Mesenchymal stem cell (in vitro differentiated cells and primary cell): Measurements from ENCODE around the gene OMG.

Source experiments
- DNase-seq: peaks from one replicate; pipeline ENCODE4 v3.0.0-alpha.2; 2013
- H2AFZ ChIP-seq: one replicate; pipeline ENCODE4 v1.6.1; 2013; ENCODE audit warnings: low read depth, mild to moderate bottlenecking, control low read depth, inconsistent platforms, low read length, moderate library complexity
- H2AK5ac ChIP-seq: 2 replicates; pipeline ENCODE4 v1.6.1; 2013; ENCODE audit warnings: low read length, moderate library complexity, mild to moderate bottlenecking, inconsistent platforms; ENCODE audit not compliant: severe bottlenecking
- H2BK120ac ChIP-seq: one replicate; pipeline ENCODE4 v1.6.1; 2013; ENCODE audit warnings: low read depth, mild to moderate bottlenecking, inconsistent platforms, low read length, moderate library complexity
- H2BK12ac ChIP-seq, 2 experiments: one replicate each; pipeline ENCODE4 v1.6.1; 2013; ENCODE audit warnings: inconsistent platforms in 2 of 2, low read length in 2 of 2, mild to moderate bottlenecking in 2 of 2, moderate library complexity in 2 of 2, control low read depth in 1 of 2
- H2BK15ac ChIP-seq: one replicate; pipeline ENCODE4 v1.6.1; 2013; ENCODE audit warnings: mild to moderate bottlenecking, low read depth, inconsistent platforms; ENCODE audit not compliant: poor library complexity, severe bottlenecking
- H2BK5ac ChIP-seq: 2 replicates; pipeline ENCODE4 v1.6.1; 2013; ENCODE audit warnings: low read depth, mild to moderate bottlenecking, low read length, control low read depth, inconsistent platforms; ENCODE audit not compliant: poor library complexity, severe bottlenecking
- H3K14ac ChIP-seq, 2 experiments: one replicate each; pipeline ENCODE4 v1.6.1; 2013; ENCODE audit warnings: inconsistent platforms in 2 of 2, low read length in 2 of 2, control low read depth in 1 of 2, mild to moderate bottlenecking in 1 of 2, moderate library complexity in 1 of 2
- H3K18ac ChIP-seq, 2 experiments: one replicate each; pipeline ENCODE4 v1.6.1; 2013; ENCODE audit warnings: inconsistent platforms in 2 of 2, low read length in 2 of 2, control low read depth in 1 of 2, low read depth in 1 of 2, mild to moderate bottlenecking in 1 of 2
- H3K23ac ChIP-seq, 2 experiments: one replicate each; pipeline ENCODE4 v1.6.1; 2013; ENCODE audit warnings: inconsistent platforms in 2 of 2, low read length in 2 of 2, mild to moderate bottlenecking in 2 of 2, moderate library complexity in 2 of 2, control low read depth in 1 of 2
- H3K27ac ChIP-seq: 2 replicates; pipeline ENCODE4 v1.5.1; 2013; ENCODE audit warnings: mild to moderate bottlenecking, moderate library complexity, low read length, control low read depth, inconsistent platforms; ENCODE audit not compliant: poor library complexity, severe bottlenecking
- H3K27me3 ChIP-seq, 2 experiments: 2 replicates each; pipeline versions ENCODE4 v1.6.1 to v1.7.0; 2013; ENCODE audit warnings: low read length in 2 of 2, mild to moderate bottlenecking in 2 of 2, moderate library complexity in 2 of 2, control low read depth in 1 of 2, inconsistent platforms in 1 of 2; ENCODE audit not compliant: control insufficient read depth in 1 of 2, insufficient read depth in 1 of 2
- H3K36me3 ChIP-seq, 2 experiments: 2 replicates each; pipeline versions ENCODE4 v1.6.1 to v1.7.0; 2013; ENCODE audit warnings: low read length in 2 of 2, control low read depth in 1 of 2, inconsistent platforms in 1 of 2, low read depth in 1 of 2, mild to moderate bottlenecking in 1 of 2; ENCODE audit not compliant: insufficient read depth in 2 of 2, control insufficient read depth in 1 of 2
- H3K4ac ChIP-seq, 2 experiments: one replicate each; pipeline ENCODE4 v1.6.1; 2013; ENCODE audit warnings: inconsistent platforms in 2 of 2, low read length in 2 of 2, mild to moderate bottlenecking in 2 of 2, moderate library complexity in 2 of 2, control low read depth in 1 of 2, low read depth in 1 of 2
- H3K4me1 ChIP-seq: 2 replicates; pipeline ENCODE4 v1.6.1; 2013; ENCODE audit warnings: low read depth, low read length, control low read depth; ENCODE audit not compliant: control insufficient read depth, insufficient read depth
- H3K4me2 ChIP-seq: 2 replicates; pipeline ENCODE4 v1.6.1; 2013; ENCODE audit warnings: low read length, mild to moderate bottlenecking, inconsistent platforms; ENCODE audit not compliant: poor library complexity, severe bottlenecking
- H3K4me3 ChIP-seq, 2 experiments: 2 replicates each; pipeline versions ENCODE4 v1.5.1 to v1.7.0; 2013; ENCODE audit warnings: low read length in 2 of 2, mild to moderate bottlenecking in 2 of 2, control low read depth in 1 of 2, low read depth in 1 of 2; ENCODE audit not compliant: insufficient read depth in 1 of 2
- H3K79me1 ChIP-seq: replicated peaks from 2 replicates; pipeline ENCODE4 v1.6.1; 2013; ENCODE audit warnings: mild to moderate bottlenecking, control low read depth, low read length, inconsistent platforms; ENCODE audit not compliant: poor library complexity, severe bottlenecking
- H3K9ac ChIP-seq: 2 replicates; pipeline ENCODE4 v1.7.0; 2013; ENCODE audit warnings: mild to moderate bottlenecking, low read length, moderate library complexity
- H3K9me3 ChIP-seq: 2 replicates; pipeline ENCODE4 v1.7.0; 2013; ENCODE audit warnings: mild to moderate bottlenecking, low read length; ENCODE audit not compliant: control insufficient read depth
- H4K8ac ChIP-seq: one replicate; pipeline ENCODE4 v1.6.1; 2013; ENCODE audit warnings: inconsistent platforms, mild to moderate bottlenecking, low read length, moderate library complexity
- H4K91ac ChIP-seq: one replicate; pipeline ENCODE4 v1.6.1; 2013; ENCODE audit warnings: mild to moderate bottlenecking, low read length, inconsistent platforms
- WGBS: methylation state at CpG from one replicate; pipeline ENCODE4 v1.1.7; 2013; ENCODE audit warnings: mixed read lengths; 5-methylcytosine and 5-hydroxymethylcytosine counted together

Gene OMG

GRCh38 chr17:31252741-31253140, 44.3 kb downstream of the OMG start:
- Histone ChIP-seq H2AK5ac (no peak overlapping the region), H3K9me3 (no peaks in the 10 kb centered on the region), H2BK15ac (no peak overlapping the region), H3K4me1 (no peaks in the 10 kb centered on the region), H3K14ac (no peak overlapping the region), H3K4me3 (no peak overlapping the region), H3K9ac (no peak overlapping the region), H3K4ac (no peak overlapping the region), H3K79me1 (no peaks in the 10 kb centered on the region), H4K8ac (no peak overlapping the region), H2BK12ac (no peak overlapping the region), H3K18ac (no peak overlapping the region), H3K36me3 (peaks cover 0 to 21% of the 10 kb centered on the region in 2 experiments), H3K23ac (no peak overlapping the region), H2BK120ac (no peak overlapping the region), H3K27ac (no peak overlapping the region), H2AFZ (no peak overlapping the region), H4K91ac (no peak overlapping the region), H3K4me2 (no peak overlapping the region), H2BK5ac (no peak overlapping the region), H3K27me3 (no peaks in the 10 kb centered on the region)
- no peak for DNase-seq
- WGBS, result no CpG with 5 or more reads among the region's 1 CpG

- Histone ChIP-seq H2AFZ (no peak overlapping the region), H2BK12ac (no peak overlapping the region), H3K4me1 (no peaks in the 10 kb centered on the region), H3K14ac (no peak overlapping the region), H4K8ac (no peak overlapping the region), H2BK5ac (no peak overlapping the region), H2AK5ac (no peak overlapping the region), H2BK15ac (no peak overlapping the region), H3K36me3 (peaks cover 0 to 21% of the 10 kb centered on the region in 2 experiments), H3K79me1 (no peaks in the 10 kb centered on the region), H3K27me3 (no peaks in the 10 kb centered on the region), H2BK120ac (no peak overlapping the region), H3K4me2 (no peak overlapping the region), H3K23ac (no peak overlapping the region), H3K9me3 (no peaks in the 10 kb centered on the region), H3K4ac (no peak overlapping the region), H3K27ac (no peak overlapping the region), H3K9ac (no peak overlapping the region), H4K91ac (no peak overlapping the region), H3K18ac (no peak overlapping the region), H3K4me3 (no peak overlapping the region)
- no peak for DNase-seq
These were observed 45.1 kb downstream of the OMG start for GRCh38 chr17:31251970-31252328.

DNA sequence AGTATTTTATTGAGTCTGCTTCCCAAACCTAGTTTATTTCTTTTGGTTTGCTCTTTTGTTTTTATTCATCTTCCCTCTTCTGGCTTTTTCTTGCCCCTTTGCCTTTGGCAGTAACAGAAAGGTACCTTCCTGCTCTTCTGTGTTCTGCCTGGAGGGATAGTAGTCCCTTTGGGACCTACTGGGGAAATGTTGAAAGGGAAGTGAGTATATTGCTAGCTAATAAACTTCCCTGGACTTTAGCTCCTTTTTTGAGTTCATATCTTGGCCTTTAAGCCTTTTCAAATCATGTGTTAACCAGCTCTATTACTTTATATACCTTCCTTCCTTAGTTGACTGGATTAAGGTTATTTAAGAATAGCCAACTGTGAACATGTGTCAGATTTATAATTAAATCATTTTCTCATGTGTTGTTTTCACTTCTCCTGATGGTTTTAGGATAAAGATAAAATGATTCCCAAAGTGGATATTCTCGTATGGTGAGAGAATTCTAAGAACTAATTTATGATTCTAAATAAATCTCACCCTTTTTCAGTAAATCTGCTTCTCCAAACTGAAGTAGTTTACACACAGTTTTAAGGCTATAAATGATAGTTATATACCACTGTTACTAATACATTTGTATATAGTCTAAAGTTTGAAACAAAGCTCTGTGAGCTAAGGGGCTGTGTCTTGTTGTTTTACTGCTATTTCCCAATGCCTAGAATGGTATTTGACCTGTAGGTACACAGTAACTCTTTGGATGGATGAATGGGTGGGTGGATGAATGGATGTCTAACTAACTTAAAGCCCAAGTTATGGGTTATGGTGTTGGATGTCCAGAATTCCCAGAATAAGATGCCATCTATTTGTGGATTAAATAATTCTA, 45.7 kb downstream of the OMG start:
- no CpG with 5 or more reads among the region's 1 CpG for WGBS
- H2AK5ac ChIP-seq, result no peak overlapping the region
- no peak overlapping the region for H4K8ac ChIP-seq
- H3K36me3 ChIP-seq, result peaks cover 0 to 24% of the 10 kb centered on the region in 2 experiments
- peak overlapping the region; percentile 14 for H3K9ac ChIP-seq
- H4K91ac ChIP-seq, result no peak overlapping the region
- H3K14ac ChIP-seq, result no peak overlapping the region
- no peak for DNase-seq
- no peak overlapping the region for H2BK12ac ChIP-seq
- no peak overlapping the region for H2AFZ ChIP-seq
- no peaks in the 10 kb centered on the region for H3K4me1 ChIP-seq
- H3K18ac ChIP-seq, result no peak overlapping the region
- H2BK5ac ChIP-seq, result no peak overlapping the region
- H2BK120ac ChIP-seq, result no peak overlapping the region
- H2BK15ac ChIP-seq, result no peak overlapping the region
- H3K9me3 ChIP-seq, result no peaks in the 10 kb centered on the region
- H3K4me2 ChIP-seq, result no peak overlapping the region
- no peaks in the 10 kb centered on the region for H3K27me3 ChIP-seq
- no peak overlapping the region for H3K4ac ChIP-seq
- no peaks in the 10 kb centered on the region for H3K79me1 ChIP-seq
- H3K27ac ChIP-seq, result no peak overlapping the region
- H3K23ac ChIP-seq, result no peak overlapping the region
- no peak overlapping the region for H3K4me3 ChIP-seq

DNA sequence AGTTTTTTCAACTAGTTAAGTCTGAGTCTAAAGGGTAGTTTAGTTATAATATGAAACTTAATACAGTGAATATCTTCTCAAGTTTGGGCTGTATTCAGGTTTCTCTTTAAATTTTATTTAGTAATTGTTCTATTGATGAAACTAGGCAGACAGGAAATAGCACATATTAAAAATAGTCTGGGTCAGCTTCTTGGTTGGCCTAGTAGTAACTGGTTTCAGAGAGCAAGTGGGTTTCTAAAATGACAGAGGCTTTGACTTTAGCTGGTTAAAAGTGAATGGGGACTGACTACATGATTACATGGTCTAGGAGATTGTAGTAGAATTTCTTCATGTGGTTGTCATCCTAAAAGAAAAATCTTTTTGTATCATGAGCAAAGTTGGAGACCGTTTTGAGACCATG, 46.8 kb downstream of the OMG start:
- no CpG with 5 or more reads among the region's 1 CpG for WGBS
- Histone ChIP-seq H3K4ac (no peak overlapping the region), H3K79me1 (peaks cover 6% of the 10 kb centered on the region)

More for the DNA sequence above, 46.8 kb downstream of the OMG start:
- H3K4me1 ChIP-seq, result no peaks in the 10 kb centered on the region
- no peak for DNase-seq
- H3K4me3 ChIP-seq, result no peak overlapping the region
- no peak overlapping the region for H2BK120ac ChIP-seq
- H3K27me3 ChIP-seq, result no peaks in the 10 kb centered on the region
- H3K4me2 ChIP-seq, result no peak overlapping the region
- no peak overlapping the region for H2AFZ ChIP-seq
- H2BK15ac ChIP-seq, result no peak overlapping the region
- no peaks in the 10 kb centered on the region for H3K9me3 ChIP-seq
- H3K14ac ChIP-seq, result no peak overlapping the region
- H2BK12ac ChIP-seq, result no peak overlapping the region
- H4K8ac ChIP-seq, result no peak overlapping the region
- no peak overlapping the region for H2BK5ac ChIP-seq
- peak overlapping the region; percentile 14 for H3K9ac ChIP-seq
- no peak overlapping the region for H3K18ac ChIP-seq
- no peak overlapping the region for H4K91ac ChIP-seq
- no peak overlapping the region for H3K23ac ChIP-seq
- H2AK5ac ChIP-seq, result no peak overlapping the region
- H3K27ac ChIP-seq, result no peak overlapping the region
- peaks cover 5 to 33% of the 10 kb centered on the region in 2 experiments for H3K36me3 ChIP-seq
